K562 (cell line): ENCODE measurements around the gene HSP90AA1. TPM values are rescaled to one million over a fixed set of nuclear protein-coding genes. Genes with fewer than 3 reads are reported as not detected.

Source experiments
- ATAC-seq: fragments of 200-7000 bp; cut with Tn5 transposase; 3 replicates; pipeline ENCODE4 v1.9.1; 2020; ENCODE audit warnings: moderate library complexity
- BruUV-seq: library from RNA; stranded (reverse); fragments of 400-500 nt; replicated peaks from 2 replicates; lab custom pipeline; 2021; lab: Mats Ljungman, UMichigan
- CTCF ChIA-PET: fragments of 300-600 bp; formaldehyde crosslinking; extraction: SDS; loops from one replicate; lab custom pipeline; 2021; ENCODE audit warnings: low intra/inter-chr PET ratio; lab: Yijun Ruan, JAX
- POLR2A ChIA-PET: fragments of 300-600, 350-650 bp; sonication (Branson Sonifier 250); formaldehyde crosslinking; extraction: SDS; loops from one replicate; lab custom pipeline; 2021; ENCODE audit warnings: antibody characterized with exemption, inconsistent platforms; lab: Yijun Ruan, JAX
- DNase-seq, 4 experiments: peaks; one replicate each; pipeline versions ENCODE4 v3.0.0 to v3.0.0-alpha.2; 2011 to 2018; ENCODE audit warnings: low spot score in 3 of 4, mixed read lengths in 3 of 4; ENCODE audit errors: extremely low read depth in 1 of 4
- FAIRE-seq: peaks from 2 replicates; lab custom pipeline; 2011; peaks lifted over from hg19 to GRCh38; lab: Jason Lieb, UNC
- H2AFZ ChIP-seq: 2 replicates; pipeline ENCODE4 v1.6.0; 2011; ENCODE audit warnings: low read depth, low read length, control low read depth, inconsistent platforms
- H3K27ac ChIP-seq: fragments of 200-600 bp; 3 replicates; pipeline ENCODE4 v1.8.0; 2011; ENCODE audit warnings: low read depth, mild to moderate bottlenecking, control low read depth, inconsistent platforms, low read length, moderate library complexity, mixed read lengths; ENCODE audit errors: extremely low read depth
- H3K27me3 ChIP-seq, 2 experiments: fragments of 300-600 bp in 1 of 2; 2 replicates in 1 of 2; 3 replicates in 1 of 2; pipeline versions ENCODE4 v1.6.0 to v1.8.0; 2011; ENCODE audit warnings: inconsistent platforms in 2 of 2, low read length in 2 of 2, mild to moderate bottlenecking in 1 of 2, mixed read lengths in 1 of 2, moderate library complexity in 1 of 2; ENCODE audit not compliant: control insufficient read depth in 2 of 2, insufficient read depth in 2 of 2
- H3K36me3 ChIP-seq: fragments of 300-600 bp; 3 replicates; pipeline ENCODE4 v1.8.0; 2011; ENCODE audit warnings: mild to moderate bottlenecking, low read length, inconsistent platforms; ENCODE audit not compliant: control insufficient read depth, insufficient read depth
- H3K4me1 ChIP-seq, 2 experiments: fragments of 200-600 bp in 1 of 2; replicated peaks in 1 of 2; 2 replicates in 1 of 2; 3 replicates in 1 of 2; pipeline versions ENCODE4 v1.5.1 to v1.8.0; 2011; ENCODE audit warnings: inconsistent platforms in 2 of 2, low read length in 2 of 2, mild to moderate bottlenecking in 1 of 2, mixed read lengths in 1 of 2, moderate library complexity in 1 of 2; ENCODE audit not compliant: control insufficient read depth in 2 of 2, insufficient read depth in 2 of 2
- H3K4me2 ChIP-seq: 2 replicates; pipeline ENCODE4 v1.6.1; 2011; ENCODE audit warnings: low read length, control low read depth, inconsistent platforms, mixed read lengths; ENCODE audit not compliant: insufficient read depth
- H3K4me3 ChIP-seq: fragments of 200-600 bp; sonication (generic), shearing (Covaris generic); 2 replicates; pipeline ENCODE4 v1.5.1; 2016; ENCODE audit warnings: control low read depth, inconsistent platforms
- H3K79me2 ChIP-seq: fragments of 200-600 bp; 3 replicates; pipeline ENCODE4 v1.8.0; 2011; ENCODE audit warnings: low read length, inconsistent platforms; ENCODE audit not compliant: control insufficient read depth, insufficient read depth
- H3K9ac ChIP-seq, 2 experiments: 2 replicates each; pipeline versions ENCODE4 v1.6.0 to v1.6.1; 2011; ENCODE audit warnings: low read depth in 2 of 2, low read length in 2 of 2, control low read depth in 1 of 2, inconsistent platforms in 1 of 2, mild to moderate bottlenecking in 1 of 2, mixed read lengths in 1 of 2; ENCODE audit not compliant: insufficient read depth in 1 of 2
- H3K9me1 ChIP-seq: one replicate; pipeline ENCODE4 v1.6.0; 2011; ENCODE audit warnings: inconsistent platforms, mild to moderate bottlenecking, low read length, moderate library complexity; ENCODE audit not compliant: control insufficient read depth, insufficient read depth
- H3K9me3 ChIP-seq: replicated peaks from 2 replicates; pipeline ENCODE4 v1.5.1; 2011; ENCODE audit warnings: low read depth, low read length, inconsistent platforms; ENCODE audit not compliant: control insufficient read depth, insufficient read depth
- H4K20me1 ChIP-seq: replicated peaks from 2 replicates; pipeline ENCODE4 v1.6.1; 2011; ENCODE audit warnings: low read length, inconsistent platforms, mixed read lengths; ENCODE audit not compliant: control insufficient read depth, insufficient read depth
- E2F3 ChIP-seq: fragments of 250-450 bp; sonication (Bioruptor Pico); IDR thresholded peaks from 2 replicates; pipeline ENCODE4 v1.4.0; 2020; ENCODE audit warnings: mild to moderate bottlenecking
- HDAC1 ChIP-seq, 2 experiments: fragments of 450-650 bp; IDR thresholded peaks; 2 replicates each; pipeline ENCODE4 v1.6.1; 2016 to 2017; ENCODE audit warnings: inconsistent platforms in 1 of 2, mild to moderate bottlenecking in 1 of 2, moderate library complexity in 1 of 2
- L3MBTL2 ChIP-seq: fragments of 450-650 bp; IDR thresholded peaks from 2 replicates; pipeline ENCODE4 v1.6.1; 2016; ENCODE audit warnings: mild to moderate bottlenecking, moderate library complexity
- ZNF740 ChIP-seq, 3 experiments: fragments of 200-800 bp in 1 of 3; sonication (Bioruptor generic) in 1 of 3; sonication (generic) in 1 of 3; formaldehyde crosslinking in 1 of 3; IDR thresholded peaks; 2 replicates each; pipeline versions ENCODE4 v1.6.1 to v1.8.0; 2016 to 2022; ENCODE audit warnings: mild to moderate bottlenecking in 2 of 3, missing compliant biosample characterization in 2 of 3, missing genetic modification characterization in 2 of 3, missing genetic modification reagents in 1 of 3
- WGBS: fragments of 100-300 bp; shearing (Covaris generic); methylation state at CpG from one replicate; pipeline ENCODE4 v1.1.6; 2016; ENCODE audit warnings: low coverage, mixed read lengths; ENCODE audit not compliant: insufficient coverage; ENCODE audit errors: missing lambda C conversion rate; 5-methylcytosine and 5-hydroxymethylcytosine counted together
- in situ Hi-C: fragments of 300-500 bp; cut with MboI; formaldehyde crosslinking; loops from 4 replicates; pipeline ENCODE4 v1.15.0; 2018; ENCODE audit warnings: inconsistent platforms, mixed read lengths
- intact Hi-C: fragments of 100-400 bp; cut with micrococcal nuclease; formaldehyde crosslinking; loops from 2 replicates; pipeline ENCODE4 v1.14.2; 2022
- polyA plus RNA-seq, 8 experiments: library from polyadenylated mRNA; depleted of rRNA in 4 of 8; stranded (reverse) in 5 of 8; unstranded in 3 of 8; fragments of >200 nt; fragmentation: Nextera tagmentation in 2 of 8; fragmentation: Illumina TruSeq in 1 of 8; extraction: Ambion mirVana in 2 of 8; extraction: Trizol in 1 of 8; gene quantifications; 2 replicates each; pipeline versions ENCODE4 v1.2.1 to v1.2.3, GENCODE V29; 2011 to 2014; ENCODE audit warnings: inconsistent platforms in 1 of 8, missing spikeins in 1 of 8
- total RNA-seq, 7 experiments: library from RNA; depleted of rRNA in 6 of 7; stranded (reverse); fragments of >200 nt in 6 of 7; fragmentation: Illumina TruSeq in 2 of 7; extraction: Trizol in 2 of 7; gene quantifications; 2 replicates each; pipeline versions ENCODE4 v1.2.1 to v1.2.3, GENCODE V29; 2011 to 2021; ENCODE audit warnings: low replicate concordance in 1 of 7
- TF ChIP-seq, protein P1 (sequence below), 2 experiments: fragments of 450-650 bp; IDR thresholded peaks; 2 replicates each; pipeline ENCODE4 v1.6.1; 2016; ENCODE audit warnings: mild to moderate bottlenecking in 2 of 2, borderline replicate concordance in 1 of 2, low read depth in 1 of 2, moderate library complexity in 1 of 2

The HSP90AA1 gene
- total and polyA plus RNA-seq, 9 of the 15 experiments (the other 6 are each of a cell fraction or from before 2014, with no cell fraction given): 377 to 1,731 (median 879) TPM

GRCh38 chr14:102105369-102105768, 18.5 kb upstream of the HSP90AA1 start:
- no peaks in the 10 kb centered on the region for H3K9me1 ChIP-seq
- WGBS: 30% methylated on average over 3 of the region's 4 CpGs
- no peak overlapping the region for H3K9ac ChIP-seq
- ChIA-PET CTCF (no interaction called here), POLR2A (interaction anchor here (1.6 kb wide), 1 partner anchor 8 kb away, joined by 3 read pairs; no protein-coding TSS in a partner anchor)
- H2AFZ ChIP-seq: no peak overlapping the region
- ATAC-seq (no peak), FAIRE-seq (no peak), DNase-seq (no peak)
- no peak overlapping the region for H3K4me2 ChIP-seq
- no peak overlapping the region for H3K27ac ChIP-seq
- H3K4me1 ChIP-seq: no peaks in the 10 kb centered on the region; a peak in 1 of 5 replicates
- no peaks in the 10 kb centered on the region for H3K36me3 ChIP-seq
- no peaks in the 10 kb centered on the region for H4K20me1 ChIP-seq
- no peaks in the 10 kb centered on the region for H3K79me2 ChIP-seq
- H3K27me3 ChIP-seq: no peaks in the 10 kb centered on the region
- no peak overlapping the region for H3K4me3 ChIP-seq
- BruUV-seq: no TSS peak
- intact Hi-C loops: no loop called here
- in situ Hi-C loops: no loop called here
- 0 out of 2 replicates have a peak, but pooled peaks cover 4% of the 10 kb centered on the region for H3K9me3 ChIP-seq
- no peak for TF ChIP-seq E2F3
- no peak for TF ChIP-seq ZNF740 (CRISPR knock-in tag; IDR thresholded peaks at IDR 0.05)
- TF ChIP-seq ZNF740 (tag; IDR thresholded peaks at IDR 0.05): no peak
- TF ChIP-seq HDAC1 (IDR thresholded peaks at IDR 0.05): no peak
- TF ChIP-seq L3MBTL2: no peak
- TF ChIP-seq, protein P1, sequence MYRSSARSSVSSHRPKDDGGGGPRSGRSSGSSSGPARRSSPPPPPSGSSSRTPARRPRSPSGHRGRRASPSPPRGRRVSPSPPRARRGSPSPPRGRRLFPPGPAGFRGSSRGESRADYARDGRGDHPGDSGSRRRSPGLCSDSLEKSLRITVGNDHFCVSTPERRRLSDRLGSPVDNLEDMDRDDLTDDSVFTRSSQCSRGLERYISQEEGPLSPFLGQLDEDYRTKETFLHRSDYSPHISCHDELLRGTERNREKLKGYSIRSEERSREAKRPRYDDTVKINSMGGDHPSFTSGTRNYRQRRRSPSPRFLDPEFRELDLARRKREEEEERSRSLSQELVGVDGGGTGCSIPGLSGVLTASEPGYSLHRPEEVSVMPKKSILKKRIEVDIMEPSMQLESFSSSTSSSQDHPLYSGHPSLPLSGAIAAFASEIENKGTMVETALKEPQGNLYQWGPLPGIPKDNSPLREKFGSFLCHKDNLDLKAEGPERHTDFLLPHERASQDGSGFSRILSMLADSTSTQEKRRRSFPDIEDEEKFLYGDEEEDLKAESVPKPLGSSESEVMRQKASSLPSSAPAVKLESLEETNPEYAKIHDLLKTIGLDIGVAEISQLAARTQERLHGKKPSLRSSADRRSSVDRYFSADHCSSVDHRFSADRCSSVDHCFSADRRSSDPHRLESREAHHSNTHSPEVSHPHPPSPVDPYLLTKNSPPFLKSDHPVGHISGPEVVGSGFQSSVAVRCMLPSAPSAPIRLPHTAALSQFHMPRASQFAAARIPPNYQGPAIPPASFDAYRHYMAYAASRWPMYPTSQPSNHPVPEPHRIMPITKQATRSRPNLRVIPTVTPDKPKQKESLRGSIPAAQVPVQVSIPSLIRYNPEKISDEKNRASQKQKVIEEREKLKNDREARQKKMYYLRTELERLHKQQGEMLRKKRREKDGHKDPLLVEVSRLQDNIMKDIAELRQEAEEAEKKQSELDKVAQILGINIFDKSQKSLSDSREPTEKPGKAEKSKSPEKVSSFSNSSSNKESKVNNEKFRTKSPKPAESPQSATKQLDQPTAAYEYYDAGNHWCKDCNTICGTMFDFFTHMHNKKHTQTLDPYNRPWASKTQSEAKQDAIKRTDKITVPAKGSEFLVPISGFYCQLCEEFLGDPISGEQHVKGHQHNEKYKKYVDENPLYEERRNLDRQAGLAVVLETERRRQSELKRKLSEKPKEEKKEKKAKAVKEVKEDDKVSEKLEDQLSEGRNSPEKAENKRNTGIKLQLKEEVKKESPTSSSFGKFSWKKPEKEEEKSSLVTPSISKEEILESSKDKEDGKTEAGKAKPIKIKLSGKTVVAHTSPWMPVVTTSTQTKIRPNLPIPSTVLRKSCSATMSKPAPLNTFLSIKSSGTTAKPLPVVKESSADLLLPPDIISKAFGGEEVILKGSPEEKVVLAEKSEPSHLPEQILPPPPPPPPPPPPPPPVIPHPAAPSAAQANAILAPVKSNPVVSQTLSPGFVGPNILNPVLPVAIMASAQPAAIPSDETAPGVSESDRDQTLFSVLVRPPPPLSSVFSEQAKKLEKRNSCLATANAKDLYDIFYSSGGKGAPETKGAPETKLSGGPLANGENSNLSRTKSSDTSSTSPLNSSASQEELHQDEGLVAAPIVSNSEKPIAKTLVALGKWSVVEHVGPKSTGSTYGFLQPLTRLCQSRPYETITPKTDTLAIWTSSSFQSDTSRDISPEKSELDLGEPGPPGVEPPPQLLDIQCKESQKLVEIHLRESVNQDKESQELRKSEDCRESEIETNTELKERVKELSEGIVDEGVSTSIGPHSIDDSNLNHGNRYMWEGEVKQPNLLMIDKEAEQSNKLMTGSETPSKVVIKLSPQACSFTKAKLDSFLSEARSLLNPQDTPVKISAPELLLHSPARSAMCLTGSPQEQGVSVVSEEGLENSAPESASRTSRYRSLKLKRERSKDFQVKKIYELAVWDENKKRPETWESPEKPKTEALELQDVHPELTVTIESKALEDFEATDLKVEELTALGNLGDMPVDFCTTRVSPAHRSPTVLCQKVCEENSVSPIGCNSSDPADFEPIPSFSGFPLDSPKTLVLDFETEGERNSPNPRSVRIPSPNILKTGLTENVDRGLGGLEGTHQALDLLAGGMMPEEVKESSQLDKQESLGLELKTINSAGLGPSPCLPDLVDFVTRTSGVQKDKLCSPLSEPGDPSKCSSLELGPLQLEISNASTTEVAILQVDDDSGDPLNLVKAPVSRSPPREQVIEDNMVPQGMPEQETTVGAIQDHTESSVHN (IDR thresholded peaks at IDR 0.05; ENCODE audit: borderline replicate concordance in 1 of 2, low read depth in 1 of 2): no peak
